Left ventricle myocardium inferior (tissue), 1 donor: ENCODE results near the gene ACBD4. TPM values are rescaled to one million over a fixed set of nuclear protein-coding genes. Genes with fewer than 3 reads are reported as not detected.

Experiments used
- DNase-seq: peaks from one replicate; pipeline ENCODE4 v3.0.0-alpha.2; 2020
- H3K27ac ChIP-seq: fragments of 200-600 bp; replicated peaks from 2 replicates; pipeline ENCODE4 v1.8.0; 2021
- H3K27me3 ChIP-seq: fragments of 200-600 bp; 2 replicates; pipeline ENCODE4 v1.8.0; 2021; ENCODE audit warnings: low read depth
- H3K36me3 ChIP-seq: fragments of 200-600 bp; 2 replicates; pipeline ENCODE4 v1.8.0; 2021
- H3K4me1 ChIP-seq: fragments of 200-600 bp; 2 replicates; pipeline ENCODE4 v1.8.0; 2021
- H3K4me3 ChIP-seq: fragments of 200-600 bp; 2 replicates; pipeline ENCODE4 v1.8.0; 2021; ENCODE audit warnings: mild to moderate bottlenecking, moderate library complexity
- H3K9me3 ChIP-seq: fragments of 200-600 bp; replicated peaks from 2 replicates; pipeline ENCODE4 v1.8.0; 2021
- CTCF ChIP-seq: fragments of 200-600 bp; IDR thresholded peaks from 2 replicates; pipeline ENCODE4 v1.8.0; 2021; ENCODE audit warnings: antibody characterized with exemption, mild to moderate bottlenecking, borderline replicate concordance
- intact Hi-C: fragments of 100-400 bp; cut with micrococcal nuclease; formaldehyde crosslinking; loops from one replicate; pipeline ENCODE4 v1.11.0; 2022
- long read RNA-seq: library from polyadenylated mRNA; unstranded; transcript quantifications from one replicate; pipeline ENCODE4 v2.0.0, GENCODE V29; 2021
- total RNA-seq: library from RNA; stranded (reverse); fragmentation: NEBNext Ultra II Directional; extraction: Animal tissue kit (Norgen Biotek cat#: 25700); gene quantifications from one replicate; pipeline ENCODE4 v1.2.1, GENCODE V29; 2021
- donor health status: DM: no; HTN: yes; CAD: no; lungs with severe emphysema.

The ACBD4 gene
- 6.4 TPM for total RNA-seq
- long read RNA-seq, partial matches to known transcripts = 3 of 11 reads
- long read RNA-seq, other reads (novel, unspliced or antisense) = 5 of 11 reads

DNA sequence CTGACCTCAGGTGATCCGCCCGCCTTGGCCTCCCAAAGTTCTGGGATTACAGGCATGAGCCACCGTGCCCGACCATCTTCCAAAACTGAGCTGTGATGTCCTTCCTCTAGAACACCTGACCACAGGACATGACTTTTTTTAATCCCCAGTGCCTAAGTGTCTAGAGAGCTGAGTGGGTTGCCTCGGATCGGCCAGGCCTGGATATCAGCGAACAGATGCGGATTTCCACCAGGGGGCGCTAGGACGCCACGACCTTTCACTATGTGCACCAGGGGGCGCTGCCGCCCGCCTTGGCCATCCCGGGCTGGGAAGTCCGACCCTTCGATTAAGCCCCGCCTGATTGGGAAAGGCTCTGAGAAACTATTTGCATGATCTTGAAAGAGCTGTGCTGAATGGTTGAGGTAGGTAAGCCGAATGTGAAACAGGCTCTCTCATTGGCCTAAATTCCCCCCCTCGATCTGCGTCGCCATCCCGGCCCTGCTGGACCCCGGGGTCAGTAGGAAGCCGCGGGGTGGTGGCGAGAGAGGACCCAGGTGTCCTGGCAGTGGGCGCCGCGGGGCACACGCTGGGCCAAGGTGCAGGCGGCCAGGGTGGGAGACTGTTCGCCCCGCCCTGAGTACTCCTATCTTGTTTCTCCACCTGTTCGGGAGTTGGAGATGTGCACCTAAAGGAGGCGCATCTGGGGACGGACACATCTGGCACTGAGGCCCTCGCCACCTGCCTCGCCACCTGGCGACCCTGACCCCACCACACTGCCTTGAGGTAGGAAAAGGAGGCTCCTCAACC is at the start of gene ACBD4:
ACBD4 (plus strand) TSS at position 496 of the 786 bp plus-strand sequence. CDS start 458 bp downstream, outside the sequence.
- peaks cover 48% of the 10 kb centered on the region for H3K4me1 ChIP-seq
- H3K4me3 ChIP-seq = peak within 1 kb of the TSS; percentile 91
- H3K27me3 ChIP-seq = no peaks in the 10 kb centered on the region
- intact Hi-C loops = loop anchor here (5.0 kb wide), 1 partner anchor 62 kb away; no protein-coding TSS in a partner anchor
- DNase-seq = peak; percentile 94
- TF ChIP-seq CTCF = peak; percentile 100
- peaks cover 22% of the 10 kb centered on the region for H3K36me3 ChIP-seq
- H3K27ac ChIP-seq = peak within 1 kb of the TSS; percentile 81
- no peaks in the 10 kb centered on the region for H3K9me3 ChIP-seq

- no peak for TF ChIP-seq CTCF
Measured at GRCh38 chr17:45086391-45086790, 49.1 kb upstream of the ACBD4 start.

DNA sequence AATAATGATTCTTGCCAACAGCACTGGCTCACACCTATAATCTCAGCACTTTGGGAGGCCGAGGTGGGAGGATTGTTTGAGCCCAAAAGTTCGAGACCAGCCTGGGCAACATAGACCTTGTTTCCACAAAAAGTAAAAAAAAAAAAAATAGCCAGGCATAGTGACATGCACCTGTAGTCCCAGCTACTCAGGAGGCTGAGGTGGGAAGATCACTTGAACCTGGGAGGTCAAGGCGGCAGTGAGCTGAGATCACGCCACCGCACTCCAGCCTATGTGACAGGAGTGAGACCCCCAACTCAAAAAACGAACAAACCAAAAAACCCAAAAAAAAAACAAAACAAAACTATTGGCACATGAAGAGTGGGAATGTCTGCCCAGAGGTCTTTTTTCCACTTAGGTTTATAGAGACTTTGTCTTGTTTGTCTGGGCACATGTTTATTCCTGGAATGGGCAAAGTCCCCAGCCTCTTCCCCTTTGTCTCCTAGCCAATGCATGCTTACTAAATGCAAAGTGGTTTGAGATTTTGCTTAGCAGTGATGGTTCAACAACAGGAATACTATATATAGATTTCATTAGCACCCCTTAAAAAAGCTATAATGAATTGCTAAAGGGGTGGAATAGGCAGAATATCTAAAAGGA is 48.5 kb upstream of the ACBD4 start:
- Histone ChIP-seq H3K4me1 (peaks cover 37% of the 10 kb centered on the region), H3K27me3 (no peaks in the 10 kb centered on the region), H3K4me3 (no peak overlapping the region), H3K27ac (peak overlapping the region; percentile 67), H3K36me3 (peaks cover 93% of the 10 kb centered on the region), H3K9me3 (no peaks in the 10 kb centered on the region)
- DNase-seq = no peak
- TF ChIP-seq CTCF = no peak
- intact Hi-C loops = no loop called here

More at GRCh38 chr17:45086391-45086790, 49.1 kb upstream of the ACBD4 start:
- peaks cover 37% of the 10 kb centered on the region for H3K4me1 ChIP-seq
- intact Hi-C loops = no loop called here
- H3K36me3 ChIP-seq = peaks cover 95% of the 10 kb centered on the region
- no peak for DNase-seq
- no peak overlapping the region for H3K4me3 ChIP-seq
- no peaks in the 10 kb centered on the region for H3K27me3 ChIP-seq
- peak overlapping the region; percentile 67 for H3K27ac ChIP-seq
- H3K9me3 ChIP-seq = no peaks in the 10 kb centered on the region

GRCh38 chr17:45087504-45087975 is 47.9 kb upstream of the ACBD4 start:
- intact Hi-C loops = no loop called here
- DNase-seq = no peak
- no peaks in the 10 kb centered on the region for H3K27me3 ChIP-seq
- peaks cover 42% of the 10 kb centered on the region for H3K4me1 ChIP-seq
- H3K4me3 ChIP-seq = no peak overlapping the region
- peak overlapping the region; percentile 67 for H3K27ac ChIP-seq
- no peaks in the 10 kb centered on the region for H3K9me3 ChIP-seq
- H3K36me3 ChIP-seq = peaks cover 91% of the 10 kb centered on the region
- no peak for TF ChIP-seq CTCF

DNA sequence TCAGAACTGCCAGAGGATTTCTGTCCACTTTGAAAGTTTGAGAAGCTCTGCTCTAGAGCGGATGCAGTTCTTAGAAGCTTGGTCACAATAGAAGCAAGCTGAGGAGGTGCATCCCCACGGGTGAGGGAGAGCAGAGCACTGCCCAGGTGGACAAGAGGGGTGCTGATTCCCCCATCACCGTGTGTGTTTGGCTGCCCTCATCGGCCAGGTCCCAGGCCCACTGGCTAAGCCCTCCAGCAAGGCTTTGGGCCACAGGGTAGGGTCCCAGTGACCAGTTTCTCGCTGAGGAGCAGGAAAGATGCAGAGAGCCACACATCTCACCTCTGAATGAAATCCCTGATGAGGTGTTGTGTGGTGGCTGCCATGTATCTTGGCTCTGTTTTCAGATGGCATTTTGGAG is 47.5 kb upstream of the ACBD4 start:
- Histone ChIP-seq H3K36me3 (peaks cover 87% of the 10 kb centered on the region), H3K27ac (peak overlapping the region; percentile 67), H3K27me3 (no peaks in the 10 kb centered on the region), H3K9me3 (no peaks in the 10 kb centered on the region), H3K4me1 (peaks cover 47% of the 10 kb centered on the region), H3K4me3 (no peak overlapping the region)
- DNase-seq = no peak
- no peak for TF ChIP-seq CTCF
- intact Hi-C loops = no loop called here
